HG03066 (cell line): ENCODE measurements around the gene ERLIN1.
"Not testable (repeated sequence)": the region's sequence is repeated elsewhere in the genome, so short reads cannot be mapped to it uniquely, and the experiment has no call there.

Experiments used
- ATAC-seq: cut with Tn5 transposase; IDR thresholded peaks from one replicate; pipeline ENCODE4 v1.9.1; 2021; ENCODE audit warnings: low read depth; ENCODE audit not compliant: unreplicated experiment

The ERLIN1 gene

GRCh38 chr10:100138921-100139496 lies 46.8 kb downstream of the ERLIN1 start:
- ATAC-seq = no peak

- no peak for ATAC-seq
Measured at GRCh38 chr10:100135486-100135885, 50.3 kb downstream of the ERLIN1 start.

- no peak for ATAC-seq
Measured at GRCh38 chr10:100133801-100134200, 52.0 kb downstream of the ERLIN1 start.

GRCh38 chr10:100132427-100132826 lies 53.4 kb downstream of the ERLIN1 start:
- no peak for ATAC-seq

GRCh38 chr10:100131571-100131970 lies 54.3 kb downstream of the ERLIN1 start:
- no peak for ATAC-seq

GRCh38 chr10:100130831-100131230 lies 55.0 kb downstream of the ERLIN1 start:
- ATAC-seq = no peak

- ATAC-seq = no peak
Measured at GRCh38 chr10:100129424-100129823, 56.4 kb downstream of the ERLIN1 start.

- no peak for ATAC-seq
Measured at GRCh38 chr10:100128951-100129350, 56.9 kb downstream of the ERLIN1 start.

- ATAC-seq = not testable (repeated sequence)
Measured at GRCh38 chr10:100125335-100125734, 60.5 kb downstream of the ERLIN1 start.

- no peak for ATAC-seq
Measured at GRCh38 chr10:100124097-100124496, 61.7 kb downstream of the ERLIN1 start.

- no peak for ATAC-seq
Measured at GRCh38 chr10:100122780-100123179, 63.0 kb downstream of the ERLIN1 start.

GRCh38 chr10:100120550-100120949 lies 65.3 kb downstream of the ERLIN1 start:
- ATAC-seq = no peak

GRCh38 chr10:100119726-100120125 lies 66.1 kb downstream of the ERLIN1 start:
- no peak for ATAC-seq

- ATAC-seq = no peak
Measured at GRCh38 chr10:100114976-100115770, 70.7 kb downstream of the ERLIN1 start.

GRCh38 chr10:100114460-100114859 lies 71.4 kb downstream of the ERLIN1 start:
- no peak for ATAC-seq

GRCh38 chr10:100109670-100110069 lies 76.2 kb downstream of the ERLIN1 start:
- no peak for ATAC-seq

- ATAC-seq = no peak
Measured at GRCh38 chr10:100106865-100107264, 79.0 kb downstream of the ERLIN1 start.

GRCh38 chr10:100104300-100104699 lies 81.5 kb downstream of the ERLIN1 start:
- ATAC-seq = no peak

- ATAC-seq = no peak
Measured at GRCh38 chr10:100103581-100103980, 82.2 kb downstream of the ERLIN1 start.

GRCh38 chr10:100101192-100102076 lies 84.4 kb downstream of the ERLIN1 start:
- ATAC-seq = no peak

- no peak for ATAC-seq
Measured at GRCh38 chr10:100100651-100101184, 85.1 kb downstream of the ERLIN1 start.
